ENCODE results near the gene MYPN. TPM values are rescaled to one million over a fixed set of nuclear protein-coding genes. Genes with fewer than 3 reads are reported as not detected.

Gene MYPN
- total RNA-seq, 2 experiments from 2014 or later, result 0.05 TPM; not detected in 1

- H3K4me1 Mint-ChIP-seq (ENCODE audit: low read depth), result peaks cover 9% of the 10 kb centered on the region
- no peaks in the 10 kb centered on the region for H3K9me3 Mint-ChIP-seq
- no peaks in the 10 kb centered on the region for H3K36me3 Mint-ChIP-seq
- peaks cover 2% of the 10 kb centered on the region for H3K27me3 Mint-ChIP-seq
- intact Hi-C loops (cut with micrococcal nuclease), result no loop called here
- no peak overlapping the region for H3K4me3 Mint-ChIP-seq
- ChIA-PET CTCF (no interaction called here), POLR2A (interaction anchor here (0.6 kb wide), 1 partner anchor 125 kb away, joined by 5 read pairs; no protein-coding TSS in a partner anchor)
- no peak for DNase-seq
- H3K27ac Mint-ChIP-seq, result peak overlapping the region; percentile 25
These were observed 54.4 kb downstream of the MYPN start for GRCh38 chr10:68163735-68164134.

GRCh38 chr10:68165643-68166042 is 56.4 kb downstream of the MYPN start:
- CTCF ChIA-PET, result interaction anchor here (1.1 to 2.4 kb wide), 3 partner anchors 9 to 311 kb away, joined by 3 to 7 read pairs (median 5); no protein-coding TSS in a partner anchor
- intact Hi-C loops (cut with micrococcal nuclease), result no loop called here
- no peaks in the 10 kb centered on the region for H3K9me3 Mint-ChIP-seq
- H3K4me1 Mint-ChIP-seq (ENCODE audit: low read depth), result peaks cover 9% of the 10 kb centered on the region
- no peaks in the 10 kb centered on the region for H3K36me3 Mint-ChIP-seq
- H3K4me3 Mint-ChIP-seq, result no peak overlapping the region
- POLR2A ChIA-PET, result no interaction called here
- H3K27me3 Mint-ChIP-seq, result peaks cover 2% of the 10 kb centered on the region
- DNase-seq, result no peak
- no peak overlapping the region for H3K27ac Mint-ChIP-seq

- POLR2A ChIA-PET, result no interaction called here
These were observed 57.7 kb downstream of the MYPN start for GRCh38 chr10:68166871-68167585.

GRCh38 chr10:68167586-68168189 is 58.4 kb downstream of the MYPN start:
- POLR2A ChIA-PET, result no interaction called here
- Mint-ChIP-seq H3K27me3 (peaks cover 2% of the 10 kb centered on the region), H3K9me3 (no peaks in the 10 kb centered on the region), H3K27ac (no peak overlapping the region), H3K4me1 (ENCODE audit: low read depth) (peaks cover 8% of the 10 kb centered on the region), H3K36me3 (no peaks in the 10 kb centered on the region), H3K4me3 (no peak overlapping the region)
- CTCF ChIA-PET, result interaction anchor here (2.4 kb wide), 1 partner anchor 313 kb away, joined by 7 read pairs; no protein-coding TSS in a partner anchor
- intact Hi-C loops (cut with micrococcal nuclease), result no loop called here
- DNase-seq, result no peak

More at GRCh38 chr10:68166871-68167585, 57.7 kb downstream of the MYPN start:
- no peaks in the 10 kb centered on the region for H3K9me3 Mint-ChIP-seq
- no peak for DNase-seq
- H3K27ac Mint-ChIP-seq, result no peak overlapping the region
- no peaks in the 10 kb centered on the region for H3K36me3 Mint-ChIP-seq
- CTCF ChIA-PET, result interaction anchor here (0.6 to 2.4 kb wide), 3 partner anchors 11 to 312 kb away, joined by 3 to 7 read pairs (median 5); no protein-coding TSS in a partner anchor
- H3K4me1 Mint-ChIP-seq (ENCODE audit: low read depth), result peaks cover 8% of the 10 kb centered on the region
- H3K27me3 Mint-ChIP-seq, result peaks cover 2% of the 10 kb centered on the region
- intact Hi-C loops (cut with micrococcal nuclease), result no loop called here
- no peak overlapping the region for H3K4me3 Mint-ChIP-seq

- Mint-ChIP-seq H3K4me3 (no peak overlapping the region), H3K4me1 (ENCODE audit: low read depth) (no peaks in the 10 kb centered on the region), H3K36me3 (no peaks in the 10 kb centered on the region), H3K27me3 (no peaks in the 10 kb centered on the region), H3K9me3 (no peaks in the 10 kb centered on the region), H3K27ac (no peak overlapping the region)
- intact Hi-C loops (cut with micrococcal nuclease), result no loop called here
- ChIA-PET CTCF (no interaction called here), POLR2A (interaction anchor here (0.5 kb wide), 1 partner anchor 335 kb away, joined by 4 read pairs; no protein-coding TSS in a partner anchor)
- DNase-seq, result no peak
These were observed 62.3 kb downstream of the MYPN start for GRCh38 chr10:68171539-68172080.

- POLR2A ChIA-PET, result no interaction called here
- no peak for DNase-seq
- no peaks in the 10 kb centered on the region for H3K4me1 Mint-ChIP-seq (ENCODE audit: low read depth)
- H3K9me3 Mint-ChIP-seq, result no peaks in the 10 kb centered on the region
- intact Hi-C loops (cut with micrococcal nuclease), result no loop called here
- CTCF ChIA-PET, result no interaction called here
- no peak overlapping the region for H3K4me3 Mint-ChIP-seq
- no peaks in the 10 kb centered on the region for H3K36me3 Mint-ChIP-seq
- no peak overlapping the region for H3K27ac Mint-ChIP-seq
- H3K27me3 Mint-ChIP-seq, result no peaks in the 10 kb centered on the region
These were observed 63.0 kb downstream of the MYPN start for GRCh38 chr10:68172324-68172723.

GRCh38 chr10:68175949-68176348 is 66.7 kb downstream of the MYPN start:
- POLR2A ChIA-PET, result no interaction called here
- H3K27ac Mint-ChIP-seq, result no peak overlapping the region
- H3K27me3 Mint-ChIP-seq, result no peaks in the 10 kb centered on the region
- no peak for DNase-seq
- H3K4me1 Mint-ChIP-seq (ENCODE audit: low read depth), result no peaks in the 10 kb centered on the region
- CTCF ChIA-PET, result interaction anchor here (0.8 to 1.5 kb wide), 2 partner anchors 20 to 320 kb away, joined by 4 to 7 read pairs; no protein-coding TSS in a partner anchor
- H3K9me3 Mint-ChIP-seq, result no peaks in the 10 kb centered on the region
- no peak overlapping the region for H3K4me3 Mint-ChIP-seq
- intact Hi-C loops (cut with micrococcal nuclease), result no loop called here
- no peaks in the 10 kb centered on the region for H3K36me3 Mint-ChIP-seq

- Mint-ChIP-seq H3K4me1 (ENCODE audit: low read depth) (no peaks in the 10 kb centered on the region), H3K4me3 (no peak overlapping the region), H3K27me3 (no peaks in the 10 kb centered on the region), H3K36me3 (no peaks in the 10 kb centered on the region), H3K27ac (no peak overlapping the region), H3K9me3 (no peaks in the 10 kb centered on the region)
- intact Hi-C loops (cut with micrococcal nuclease), result no loop called here
- POLR2A ChIA-PET, result interaction anchor here (0.9 kb wide), 1 partner anchor 9 kb away, joined by 3 read pairs; no protein-coding TSS in a partner anchor
- CTCF ChIA-PET, result interaction anchor here (0.9 to 1.5 kb wide), 2 partner anchors 20 to 321 kb away, joined by 3 to 7 read pairs; no protein-coding TSS in a partner anchor
- DNase-seq, result no peak
These were observed 67.5 kb downstream of the MYPN start for GRCh38 chr10:68176797-68177196.

GRCh38 chr10:68178592-68178991 is 69.3 kb downstream of the MYPN start:
- no peak overlapping the region for H3K4me3 Mint-ChIP-seq
- no peaks in the 10 kb centered on the region for H3K4me1 Mint-ChIP-seq (ENCODE audit: low read depth)
- intact Hi-C loops (cut with micrococcal nuclease), result no loop called here
- no peak overlapping the region for H3K27ac Mint-ChIP-seq
- H3K9me3 Mint-ChIP-seq, result no peaks in the 10 kb centered on the region
- DNase-seq, result no peak
- H3K36me3 Mint-ChIP-seq, result no peaks in the 10 kb centered on the region
- ChIA-PET CTCF (no interaction called here), POLR2A (no interaction called here)
- no peaks in the 10 kb centered on the region for H3K27me3 Mint-ChIP-seq

GRCh38 chr10:68179016-68179415 is 69.7 kb downstream of the MYPN start:
- intact Hi-C loops (cut with micrococcal nuclease), result no loop called here
- no peaks in the 10 kb centered on the region for H3K36me3 Mint-ChIP-seq
- ChIA-PET POLR2A (no interaction called here), CTCF (no interaction called here)
- no peak for DNase-seq
- H3K27ac Mint-ChIP-seq, result no peak overlapping the region
- H3K27me3 Mint-ChIP-seq, result no peaks in the 10 kb centered on the region
- no peaks in the 10 kb centered on the region for H3K4me1 Mint-ChIP-seq (ENCODE audit: low read depth)
- H3K4me3 Mint-ChIP-seq, result no peak overlapping the region
- no peaks in the 10 kb centered on the region for H3K9me3 Mint-ChIP-seq

GRCh38 chr10:68180490-68180889 is 71.2 kb downstream of the MYPN start:
- DNase-seq, result no peak
- no peak overlapping the region for H3K27ac Mint-ChIP-seq
- no peaks in the 10 kb centered on the region for H3K4me1 Mint-ChIP-seq (ENCODE audit: low read depth)
- H3K9me3 Mint-ChIP-seq, result no peaks in the 10 kb centered on the region
- POLR2A ChIA-PET, result no interaction called here
- intact Hi-C loops (cut with micrococcal nuclease), result no loop called here
- CTCF ChIA-PET, result no interaction called here
- H3K4me3 Mint-ChIP-seq, result no peak overlapping the region
- peaks cover 6% of the 10 kb centered on the region for H3K27me3 Mint-ChIP-seq
- H3K36me3 Mint-ChIP-seq, result no peaks in the 10 kb centered on the region

- no peak for DNase-seq
- Mint-ChIP-seq H3K4me1 (ENCODE audit: low read depth) (no peaks in the 10 kb centered on the region), H3K27ac (no peak overlapping the region), H3K4me3 (no peak overlapping the region), H3K36me3 (no peaks in the 10 kb centered on the region), H3K27me3 (peaks cover 20% of the 10 kb centered on the region), H3K9me3 (no peaks in the 10 kb centered on the region)
- POLR2A ChIA-PET, result no interaction called here
- CTCF ChIA-PET, result no interaction called here
- intact Hi-C loops (cut with micrococcal nuclease), result no loop called here
These were observed 75.3 kb downstream of the MYPN start for GRCh38 chr10:68184546-68184945.
